AG09319 (cell line): ENCODE results near the gene PTPRM.

Source experiments
- DNase-seq: peaks from one replicate; pipeline ENCODE4 v3.0.0-alpha.2; 2010; ENCODE audit warnings: low read depth; ENCODE audit errors: extremely low read depth
- CTCF ChIP-seq: IDR thresholded peaks from 2 replicates; pipeline ENCODE4 v1.5.1; 2011; ENCODE audit warnings: low read depth, mild to moderate bottlenecking, inconsistent platforms, low read length, moderate library complexity

Gene PTPRM

GRCh38 chr18:7566567-7567473 lies at the start of gene PTPRM:
PTPRM (plus strand) TSS chr18:7567316; CDS start chr18:7567819, 503 bp downstream.
- TF ChIP-seq CTCF = peak; percentile 19
- peak; percentile 52 for DNase-seq

GRCh38 chr18:7517852-7518251 lies 49.3 kb upstream of the PTPRM start:
- no peak for TF ChIP-seq CTCF
- no peak for DNase-seq

- DNase-seq = no peak
- no peak for TF ChIP-seq CTCF
Observed at GRCh38 chr18:7520200-7520785, 46.8 kb upstream of the PTPRM start.

GRCh38 chr18:7521226-7521856 lies 45.8 kb upstream of the PTPRM start:
- no peak for TF ChIP-seq CTCF
- DNase-seq = no peak

GRCh38 chr18:7523772-7524171 lies 43.3 kb upstream of the PTPRM start:
- no peak for TF ChIP-seq CTCF

GRCh38 chr18:7524786-7525185 lies 42.3 kb upstream of the PTPRM start:
- no peak for TF ChIP-seq CTCF
- no peak for DNase-seq

More at GRCh38 chr18:7523772-7524171, 43.3 kb upstream of the PTPRM start:
- DNase-seq = no peak

GRCh38 chr18:7532942-7533341 lies 34.2 kb upstream of the PTPRM start:
- no peak for DNase-seq
- TF ChIP-seq CTCF = no peak
